CD4-positive, alpha-beta T cell treated with Interleukin-1 beta for 1 hour (primary cell): ENCODE data around the gene PHTF1.
"Not testable (repeated sequence)": the region's sequence is repeated elsewhere in the genome, so short reads cannot be mapped to it uniquely, and the experiment has no call there.

ENCODE experiments used
- DNase-seq, 2 donors: peaks; one replicate each; pipeline ENCODE4 v3.0.0-alpha.2; 2020 to 2022

Gene PHTF1

DNA sequence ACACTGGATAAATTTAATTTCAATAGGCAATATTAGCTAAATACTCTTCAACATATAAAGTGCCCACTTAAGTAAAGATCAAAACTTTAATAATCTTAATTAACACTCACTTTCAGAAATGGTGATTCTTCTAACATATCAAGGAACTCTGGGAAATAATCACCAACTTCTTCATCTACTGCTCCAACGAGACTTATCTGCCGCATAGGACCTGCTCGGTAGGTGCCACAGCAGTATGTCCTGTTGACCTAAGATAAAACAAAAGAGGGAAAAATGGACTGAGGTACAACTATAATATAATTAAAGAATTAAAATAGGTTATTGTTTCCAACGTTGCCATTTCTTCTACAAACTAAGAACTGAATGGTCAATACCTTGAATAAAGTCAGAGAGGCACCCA is 18.3 kb upstream of the PHTF1 start:
- no peak for DNase-seq

DNA sequence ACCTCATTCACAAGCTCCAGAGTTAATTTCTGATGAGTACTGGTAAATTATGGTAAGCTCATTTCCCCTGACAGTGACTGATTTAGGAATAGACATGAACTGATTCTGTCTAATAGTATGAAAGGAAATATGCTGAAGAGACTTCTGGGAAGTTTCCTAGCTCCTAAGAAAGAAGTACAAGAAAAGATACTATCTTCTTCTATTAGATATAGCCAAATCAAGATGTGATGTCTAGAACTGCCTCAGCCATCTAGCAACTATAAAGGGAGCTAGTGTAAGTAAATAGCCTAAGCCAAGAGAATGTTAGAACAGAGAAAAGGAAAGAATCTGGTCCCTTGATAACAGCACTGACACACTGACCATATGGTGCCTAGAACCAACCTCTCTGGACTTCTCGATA is 10.7 kb upstream of the PHTF1 start:
- DNase-seq: no peak

DNA sequence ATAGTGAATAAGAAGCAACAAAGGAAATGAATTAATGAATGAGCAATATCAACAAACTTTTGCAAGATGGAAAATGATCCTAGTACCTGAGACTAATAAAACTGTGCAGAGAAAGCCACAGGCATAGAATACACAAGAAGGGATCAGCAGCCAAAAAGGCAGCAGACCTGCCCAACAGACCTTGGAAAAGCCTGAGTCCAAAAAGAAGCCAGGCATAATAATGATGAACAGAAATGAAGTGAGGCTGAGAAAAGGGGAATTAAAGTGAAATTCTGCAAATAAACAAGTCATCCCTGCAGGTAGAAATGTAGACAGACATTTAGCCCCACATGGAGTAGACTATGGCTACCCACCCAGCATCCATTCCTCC is 10.3 kb upstream of the PHTF1 start:
- DNase-seq: no peak

DNA sequence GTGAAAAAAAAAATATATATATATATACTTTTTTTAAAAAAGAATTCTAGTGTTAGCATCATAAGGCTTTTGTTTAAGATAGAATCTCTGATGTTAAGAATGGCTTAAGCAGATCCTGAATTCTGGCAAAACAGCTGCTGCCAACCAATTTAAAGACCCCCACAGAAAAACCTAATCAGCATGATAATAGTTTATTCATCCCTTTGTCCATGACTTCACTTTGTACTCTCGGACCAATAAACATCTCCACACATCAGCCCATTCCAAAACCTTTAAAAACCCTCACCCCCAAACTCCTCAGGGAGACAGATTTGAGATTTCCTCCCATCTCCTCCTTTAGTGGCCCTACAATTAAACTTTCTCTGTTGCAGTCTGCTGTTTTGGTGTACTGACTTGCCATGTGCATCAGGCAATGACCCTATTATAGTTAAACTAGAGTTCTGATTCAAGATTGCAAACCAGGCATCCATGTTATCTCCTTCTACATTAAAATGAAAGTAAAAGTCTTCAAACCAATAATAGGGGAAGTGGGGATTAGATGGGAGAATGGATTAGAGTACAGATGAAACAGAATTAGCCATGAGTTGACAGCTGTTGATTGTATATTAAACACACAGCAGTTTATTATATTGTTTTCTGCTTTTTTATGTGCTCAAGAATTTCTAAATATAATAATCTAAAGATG is 9.8 kb upstream of the PHTF1 start:
- no peak for DNase-seq

DNA sequence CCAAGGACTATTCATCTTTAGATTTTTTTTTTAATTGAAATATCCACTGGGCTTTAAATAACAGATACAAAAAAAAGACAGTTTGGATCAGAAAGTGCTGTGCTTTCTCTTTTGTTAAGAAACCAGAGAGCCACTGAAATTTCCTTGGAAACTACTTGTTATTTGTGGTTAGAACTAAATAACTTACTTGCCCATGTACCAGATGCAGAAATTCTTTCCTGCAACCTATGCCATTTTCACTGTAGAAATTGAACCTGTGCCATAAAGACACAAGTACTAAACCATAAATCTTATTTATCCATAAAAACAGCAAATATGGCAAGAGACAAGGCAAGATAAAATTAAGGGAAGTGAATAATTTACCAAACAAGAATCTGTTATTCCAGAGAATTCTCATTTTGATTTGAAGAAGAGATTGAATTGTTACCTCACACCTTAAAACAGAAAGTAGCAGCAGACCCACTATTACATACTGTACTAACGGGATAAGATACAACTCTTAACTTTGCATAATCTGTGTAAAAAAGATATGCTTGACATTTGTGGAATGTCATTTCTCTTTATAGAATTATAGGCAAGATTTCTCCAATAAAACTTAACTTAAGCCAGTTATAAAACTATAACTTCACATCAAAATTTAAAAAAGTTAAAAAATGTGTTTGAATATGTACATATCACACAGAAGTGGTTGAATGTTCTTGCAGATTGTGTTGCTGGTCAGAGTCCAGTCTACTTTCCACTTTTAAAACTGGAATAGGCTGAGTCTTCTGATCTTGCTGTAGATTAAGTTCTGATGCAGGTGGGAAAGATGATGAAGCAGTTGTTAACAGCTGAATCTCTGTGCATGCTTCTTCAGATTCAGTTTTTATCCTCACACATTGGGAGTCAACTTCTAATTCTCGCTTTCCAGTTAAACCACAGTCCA is 6.3 kb upstream of the PHTF1 start:
- DNase-seq: no peak

DNA sequence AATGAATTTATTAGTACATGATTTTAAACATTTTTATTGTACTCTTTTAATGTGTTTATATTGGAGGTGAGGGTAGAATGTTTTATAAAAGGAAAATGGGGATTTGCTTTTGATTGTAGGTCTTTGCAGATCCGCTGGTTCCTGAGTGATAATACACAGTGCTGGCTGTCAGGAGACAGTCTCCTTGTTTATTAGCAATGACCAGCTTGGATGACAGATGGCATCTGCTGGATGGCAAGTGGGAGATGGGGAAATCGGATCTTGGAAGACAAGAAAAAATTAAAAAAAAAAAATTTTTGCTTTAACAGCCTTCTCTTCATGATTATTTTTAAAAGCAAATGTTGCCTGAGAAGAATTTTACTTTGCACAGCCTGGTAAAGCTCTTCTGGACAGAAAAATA is 4.4 kb upstream of the PHTF1 start:
- no peak for DNase-seq

DNA sequence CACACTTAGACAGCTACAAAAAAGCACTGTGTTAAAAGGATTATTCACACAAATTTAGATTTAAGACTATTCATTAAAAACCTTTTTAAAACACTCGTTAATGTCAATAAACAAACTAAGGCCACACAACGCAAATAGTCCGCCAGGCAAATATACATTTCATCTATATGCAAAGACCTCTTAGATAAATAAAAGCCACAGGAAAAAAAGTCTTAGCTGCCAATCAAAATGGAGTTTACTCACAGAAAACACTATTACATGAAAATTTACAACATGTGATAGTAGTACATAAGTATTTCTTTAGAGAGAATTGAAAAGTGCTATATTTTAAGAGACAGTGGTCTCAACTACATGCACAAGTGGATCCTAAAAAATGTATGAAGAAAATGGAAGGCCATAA is 2.7 kb upstream of the PHTF1 start:
- DNase-seq: no peak

DNA sequence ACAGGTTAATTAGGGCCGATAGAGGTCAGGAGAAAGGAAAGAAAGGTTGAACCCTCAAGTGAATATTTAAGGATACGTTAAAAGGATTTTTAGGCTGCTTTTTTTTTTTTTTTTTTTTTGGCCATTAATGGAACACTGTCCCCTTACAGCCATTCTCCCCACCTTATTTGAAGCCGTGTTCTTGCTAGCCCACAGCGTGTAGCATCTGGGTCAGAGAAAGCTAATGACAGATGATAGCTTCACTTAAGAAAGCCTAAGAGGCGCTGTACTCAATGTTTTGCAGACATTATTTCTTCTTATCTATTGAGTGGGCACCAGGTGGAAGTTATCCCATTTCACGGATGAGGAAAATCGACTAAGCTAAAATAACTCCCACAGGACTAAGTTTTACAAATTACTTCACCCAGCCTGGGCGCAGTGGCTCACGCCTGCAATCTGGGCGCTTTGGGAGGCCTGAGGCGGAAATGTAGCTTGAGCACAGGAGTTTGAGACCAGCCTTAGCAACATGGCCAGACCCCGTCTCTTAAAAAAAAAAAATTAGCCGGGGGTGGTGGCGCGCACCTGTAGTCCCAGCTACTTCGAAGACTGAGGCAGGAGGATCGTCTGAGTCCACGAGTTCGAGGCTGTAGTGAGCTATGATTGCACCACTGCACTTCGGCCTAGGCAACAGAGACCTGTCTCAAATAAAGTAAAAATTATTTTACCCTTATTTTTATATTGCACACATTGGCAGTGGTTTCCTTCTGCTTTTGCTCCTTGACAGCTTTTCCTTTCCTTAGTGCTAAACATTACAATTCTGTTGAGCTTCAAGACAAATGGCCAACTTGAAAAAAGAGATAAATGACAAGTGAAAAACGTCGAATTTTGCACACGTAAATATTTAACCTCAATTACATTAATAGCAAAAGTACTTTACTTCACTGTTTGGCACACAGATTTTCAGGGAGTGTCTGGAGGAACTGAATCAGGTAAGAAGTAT is 1.1 kb upstream of the PHTF1 start:
- DNase-seq: no peak

DNA sequence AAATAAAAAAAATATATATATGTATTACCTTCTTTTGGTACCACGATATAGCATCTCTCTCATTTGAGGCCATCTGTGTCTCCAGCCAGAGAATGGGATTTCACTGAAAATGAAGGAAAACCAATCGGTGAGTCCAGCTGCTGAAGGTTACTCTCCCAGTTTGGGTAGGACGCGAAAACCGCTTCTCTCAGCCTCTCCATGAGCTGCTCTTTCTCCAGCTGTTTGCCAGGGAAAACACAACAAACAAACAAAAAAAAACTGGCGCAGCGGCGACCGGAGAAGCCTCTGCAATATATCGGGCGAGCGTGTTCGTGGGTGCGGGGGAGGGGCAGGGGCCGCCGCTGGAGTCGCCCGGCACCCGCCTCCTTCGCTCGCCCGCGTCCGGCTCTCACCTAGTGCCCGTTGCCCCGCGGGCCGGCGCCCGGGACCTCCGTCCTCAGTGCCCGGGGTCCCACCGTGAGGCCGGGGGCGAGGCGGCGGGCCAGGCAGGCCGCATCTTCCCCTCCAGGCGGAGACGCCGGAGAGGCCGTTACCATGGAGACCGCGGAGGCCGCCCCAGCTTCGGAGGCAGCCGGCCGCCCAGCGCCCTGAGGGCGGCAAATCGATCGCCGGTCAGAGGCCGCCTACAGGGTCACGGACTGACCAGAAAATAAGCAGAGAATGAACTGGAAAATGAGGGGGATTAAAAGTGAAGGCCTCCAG is 504 bp downstream of the PHTF1 start:
- DNase-seq: peak; percentile 63 to 65

DNA sequence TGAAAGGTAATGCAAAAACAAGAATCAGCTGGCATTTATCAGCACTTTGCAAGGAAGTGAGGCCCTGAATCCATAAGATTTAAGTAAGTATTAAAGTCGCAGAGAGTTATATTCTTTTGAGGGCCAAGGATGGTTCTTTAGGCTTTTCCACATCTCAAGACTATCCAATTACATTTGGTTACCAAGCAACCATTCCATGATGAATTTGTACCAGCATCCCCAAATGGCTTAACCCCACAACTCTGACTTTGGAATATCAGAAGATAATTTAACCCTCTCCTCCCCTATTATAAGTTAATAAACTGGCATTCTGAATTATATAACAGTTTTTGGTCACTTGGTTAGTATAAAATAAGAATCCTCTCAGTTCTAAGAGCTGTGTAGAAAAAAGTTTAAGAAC is 2.8 kb downstream of the PHTF1 start:
- DNase-seq: no peak

DNA sequence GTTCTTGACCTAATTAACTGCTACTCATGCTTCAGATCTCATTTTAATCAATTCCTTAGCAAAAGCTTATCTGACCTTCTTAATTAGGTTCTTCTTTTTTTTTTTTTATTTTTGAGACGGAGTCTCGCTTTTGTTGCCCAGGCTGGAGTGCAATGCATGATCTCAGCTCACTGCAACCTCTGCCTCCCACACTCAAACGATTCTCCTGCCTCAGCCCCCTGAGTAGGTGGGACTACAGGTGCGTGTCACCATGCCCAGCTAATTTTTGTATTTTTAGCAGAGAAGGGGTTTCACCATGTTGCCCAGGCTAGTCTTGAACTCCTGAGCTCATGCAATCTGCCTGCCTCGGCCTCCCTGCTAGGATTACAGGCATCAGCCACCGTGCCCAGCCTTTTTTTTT is 6.0 kb downstream of the PHTF1 start:
- DNase-seq: not testable (repeated sequence)

DNA sequence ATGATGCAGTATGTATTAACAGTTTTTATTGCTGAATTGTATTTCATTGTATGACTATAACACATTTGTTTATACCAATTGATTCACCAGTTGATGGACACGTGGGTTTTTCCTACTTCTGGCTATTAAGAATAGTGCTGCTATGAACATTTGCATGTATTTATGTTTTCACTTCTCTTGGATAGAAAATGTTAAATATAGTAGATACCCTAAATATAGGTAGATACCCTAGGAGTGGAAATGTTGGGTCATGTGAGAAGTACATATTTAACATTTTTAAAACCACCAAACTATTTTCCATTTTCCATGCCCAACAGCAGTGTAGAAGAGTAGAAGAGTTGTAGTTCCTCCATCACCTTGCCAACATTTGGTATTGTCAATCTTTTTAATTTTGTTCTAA is 7.8 kb downstream of the PHTF1 start:
- no peak for DNase-seq

DNA sequence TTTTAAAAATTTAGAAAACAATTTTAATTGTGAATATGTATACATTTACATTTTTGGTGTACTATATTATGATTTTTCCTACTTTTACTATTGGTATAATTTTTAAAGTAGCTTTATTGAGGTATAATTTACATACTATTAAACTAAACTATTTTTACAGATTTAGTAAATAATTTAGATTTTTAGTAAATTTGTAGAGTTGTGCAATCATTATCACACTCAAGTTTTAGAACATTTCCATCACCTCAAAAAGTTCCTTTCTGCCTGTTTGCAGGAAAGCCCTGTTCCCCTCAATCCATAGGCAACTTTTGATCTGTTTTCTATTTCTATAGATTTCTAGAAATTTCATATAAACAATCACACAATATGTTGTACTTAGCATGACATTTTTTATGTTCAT is 8.2 kb downstream of the PHTF1 start:
- DNase-seq: no peak

DNA sequence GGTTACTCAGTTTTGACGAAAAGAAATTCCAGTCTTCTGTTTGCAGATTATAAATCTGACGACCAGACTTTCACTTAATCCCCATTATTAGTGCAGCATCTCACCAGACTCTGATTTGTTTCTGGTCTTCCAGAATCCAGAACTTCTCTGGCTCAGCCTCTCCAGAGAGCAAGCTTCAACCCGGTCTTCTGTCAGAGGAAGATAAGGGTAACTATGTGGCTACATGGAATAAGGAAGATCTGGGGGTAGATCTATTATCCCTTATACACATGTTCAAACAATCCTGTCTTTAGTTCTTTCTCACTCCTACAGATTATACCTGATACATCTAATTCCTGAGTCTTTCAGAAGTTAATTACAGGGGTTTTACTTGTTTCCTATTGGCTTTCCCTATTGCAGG is 9.9 kb downstream of the PHTF1 start:
- DNase-seq: no peak

DNA sequence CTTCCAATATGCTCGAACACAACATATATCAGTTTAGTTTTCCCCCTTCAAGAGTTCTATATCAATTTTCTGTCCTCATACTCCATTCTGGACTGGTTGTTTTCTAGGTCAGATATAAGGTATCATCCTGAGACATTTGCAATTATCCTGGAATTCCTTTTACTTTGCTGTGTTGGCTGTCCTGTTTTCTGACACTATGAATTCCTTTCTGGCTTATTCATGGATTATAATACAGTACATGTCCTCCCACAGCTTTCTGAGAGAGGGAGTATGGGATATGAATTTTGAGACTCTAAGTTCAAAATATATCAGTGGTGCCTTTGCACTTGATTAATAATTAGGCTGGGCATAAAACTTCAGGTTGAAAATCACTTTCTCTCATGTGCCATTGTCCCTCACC is 11.9 kb downstream of the PHTF1 start:
- DNase-seq: no peak

DNA sequence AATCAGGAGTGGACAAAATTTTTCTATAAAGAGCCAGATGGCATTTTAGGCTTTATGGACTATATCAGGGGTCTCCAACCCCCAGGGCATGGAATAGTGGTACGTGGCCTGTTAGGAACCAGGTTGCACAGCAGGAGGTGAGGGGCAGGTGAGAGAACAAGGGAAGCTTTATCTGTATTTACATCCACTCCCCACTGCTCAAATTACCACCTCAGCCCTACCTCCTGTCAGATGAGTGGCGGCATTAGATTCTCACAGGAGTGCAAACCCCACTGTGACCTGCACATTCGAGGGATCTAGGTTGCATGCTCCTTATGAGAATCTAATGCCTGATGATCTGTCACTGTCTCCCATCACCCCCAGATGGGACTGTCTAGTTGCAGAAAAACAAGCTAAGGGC is 13.9 kb downstream of the PHTF1 start:
- no peak for DNase-seq

DNA sequence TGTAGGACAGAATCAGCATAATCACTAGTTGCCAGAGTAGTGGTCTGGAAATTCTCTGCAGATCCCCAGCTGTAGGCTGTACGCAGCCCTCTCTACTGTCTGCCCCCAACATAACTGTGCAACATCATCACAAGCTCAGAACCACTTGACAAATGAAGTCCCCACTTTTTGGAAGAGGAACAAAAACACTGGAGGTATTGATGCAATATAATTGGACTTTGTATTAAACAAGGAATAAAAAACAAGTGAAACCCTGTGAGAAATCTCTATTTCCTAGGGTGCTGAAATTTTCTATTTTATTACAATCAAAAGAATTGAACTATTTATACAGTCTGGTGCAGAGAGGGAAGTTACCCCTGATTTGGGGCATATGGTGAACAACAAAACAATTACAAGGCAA is 15.2 kb downstream of the PHTF1 start:
- DNase-seq: no peak

DNA sequence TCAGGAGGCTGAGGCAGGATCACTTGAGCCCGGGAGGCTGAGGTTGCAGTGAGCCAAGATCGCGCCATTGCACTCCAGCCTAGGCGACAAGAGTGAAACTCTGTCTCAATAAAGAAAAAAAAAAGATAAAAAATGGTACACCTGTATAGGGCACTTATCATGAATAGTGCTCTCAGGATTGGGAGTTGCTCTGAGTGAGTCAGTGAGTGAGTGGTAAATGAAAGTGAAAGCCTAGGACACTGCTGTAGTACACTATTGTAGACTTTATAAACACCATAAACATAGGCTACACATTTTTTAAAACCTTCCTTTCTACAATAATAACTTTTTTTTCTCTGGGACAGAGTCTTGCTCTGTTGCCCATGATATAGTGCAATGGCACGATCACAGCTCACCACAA is 16.8 kb downstream of the PHTF1 start:
- DNase-seq: peak in 1 of 2 donors; percentile 8

DNA sequence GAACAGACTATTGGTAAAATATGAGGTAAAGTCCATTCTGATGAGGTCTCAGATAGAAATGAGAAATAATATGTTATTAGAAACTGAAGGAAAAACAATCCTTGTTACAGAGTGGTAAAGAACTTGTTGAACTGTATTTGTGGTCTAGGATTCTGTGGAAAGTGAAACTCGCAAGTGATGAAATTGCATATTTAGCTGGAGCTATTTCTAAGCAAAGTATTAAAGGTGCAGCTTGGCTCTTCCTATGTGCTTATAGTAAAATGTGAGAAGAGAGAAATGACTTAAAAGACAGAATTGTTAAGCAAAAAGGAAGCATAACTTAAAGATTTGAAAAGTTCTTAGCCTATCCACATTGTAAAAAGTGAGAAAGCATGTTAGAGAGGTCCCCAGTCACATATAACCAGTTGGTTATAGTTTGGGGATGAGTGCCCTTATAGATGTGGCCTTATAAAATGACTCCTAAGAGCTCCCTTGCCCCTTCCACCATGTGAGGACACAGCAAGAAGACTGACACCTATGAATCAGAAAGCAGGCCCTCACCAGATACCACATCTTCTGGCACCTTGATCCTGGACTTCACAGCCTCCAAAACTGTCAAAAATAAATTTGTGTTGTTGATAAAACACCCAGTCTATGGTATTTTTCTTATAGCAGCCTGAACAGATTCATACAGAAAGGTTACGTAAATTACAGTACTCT is 24.8 kb downstream of the PHTF1 start:
- DNase-seq: no peak

DNA sequence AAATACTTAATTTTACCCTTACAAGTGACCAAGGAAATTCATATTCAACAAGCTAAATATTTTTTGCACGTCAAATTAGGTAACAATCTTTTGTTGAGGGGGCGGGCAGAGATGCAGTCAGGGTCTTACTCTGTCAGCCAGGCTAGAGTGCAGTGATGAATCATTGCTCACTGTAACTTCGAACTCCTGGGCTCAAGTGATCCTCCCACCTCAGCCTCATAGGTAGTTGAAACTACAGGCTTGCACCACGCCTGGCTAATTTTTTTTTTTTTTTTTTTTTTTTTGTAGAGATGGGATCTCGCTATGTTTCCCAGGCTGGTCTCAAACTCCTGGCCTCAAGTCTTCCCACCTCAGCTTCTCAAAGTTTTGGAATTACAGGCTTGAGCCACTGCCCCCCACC is 26.5 kb downstream of the PHTF1 start:
- DNase-seq: no peak

DNA sequence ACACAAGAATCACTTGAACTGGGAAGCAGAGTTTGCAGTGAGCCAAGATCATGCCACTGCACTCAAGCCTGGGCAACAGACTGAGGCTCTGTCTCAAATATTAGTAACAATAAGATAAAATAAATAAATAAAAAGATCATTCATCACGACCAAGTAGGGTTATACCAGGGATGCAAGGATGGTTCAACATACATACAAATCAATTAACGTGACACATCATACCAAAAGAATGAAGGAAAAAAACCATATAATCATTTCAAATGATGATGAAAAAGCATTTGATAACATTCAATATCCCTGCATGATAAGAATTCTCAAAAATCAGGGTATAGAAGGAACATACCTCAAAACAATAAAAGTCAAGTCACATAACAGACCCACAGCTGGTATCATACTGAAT is 38.3 kb downstream of the PHTF1 start:
- DNase-seq: no peak

DNA sequence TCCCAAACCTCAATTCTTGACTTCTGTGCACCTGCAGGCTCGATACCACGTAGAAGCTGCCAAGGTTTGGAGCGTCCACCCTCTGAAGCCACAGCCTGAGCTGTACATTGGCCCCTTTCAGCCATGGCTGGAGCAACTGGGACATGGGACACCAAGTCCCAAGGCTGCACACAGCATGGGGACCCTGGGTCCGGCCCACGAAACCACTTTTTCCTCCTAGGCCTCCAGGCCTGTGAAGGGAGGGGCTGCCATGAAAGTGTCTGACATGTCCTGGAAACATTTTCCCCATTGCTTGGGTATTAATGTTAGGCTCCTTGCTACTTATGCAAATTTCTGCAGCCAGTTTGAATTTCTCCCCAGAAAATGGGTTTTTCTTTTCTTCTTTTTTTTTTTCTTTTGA is 40.7 kb downstream of the PHTF1 start:
- DNase-seq: not testable (repeated sequence)
